ENCODE measurements around the gene MKI67.

MKI67 gene

DNA sequence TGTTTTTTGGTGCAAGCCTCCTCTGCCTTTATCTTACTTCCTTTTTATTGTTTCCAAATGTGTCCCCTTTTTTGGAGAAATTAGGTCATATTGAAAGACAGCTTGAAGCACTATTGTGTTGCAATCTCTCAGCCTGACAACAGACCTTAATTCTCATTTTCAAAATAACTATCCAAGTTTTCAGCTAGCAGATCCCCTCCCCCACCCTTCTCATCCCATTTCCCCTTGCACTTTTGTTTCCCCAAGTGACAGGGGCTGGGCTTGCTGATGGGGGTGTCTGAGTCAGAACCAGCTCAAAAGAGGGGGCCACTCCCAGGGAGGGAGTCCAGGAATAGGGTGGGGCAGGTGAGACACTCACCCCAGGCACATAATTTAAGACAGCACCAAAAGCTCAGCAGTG lies 75.3 kb downstream of the MKI67 start:
- no peak for DNase-seq (ENCODE audit: low spot score)

DNA sequence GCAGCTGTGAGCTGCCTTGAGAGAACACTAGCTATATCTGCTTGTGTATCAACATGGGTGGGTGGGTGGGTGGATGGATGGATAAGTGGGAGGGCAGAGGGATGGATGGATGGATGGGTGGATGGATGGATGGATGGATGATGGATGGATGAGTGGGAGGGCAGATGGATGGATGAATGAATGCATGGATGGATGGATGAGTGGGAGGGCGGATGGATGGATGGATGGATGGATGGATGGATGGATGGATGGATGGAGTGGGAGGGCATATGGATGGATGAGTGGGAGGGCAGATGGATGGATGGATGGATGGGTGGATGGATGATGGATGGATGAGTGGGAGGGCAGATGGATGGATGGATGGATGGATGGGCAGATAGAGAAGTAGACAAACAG lies 76.1 kb downstream of the MKI67 start:
- no peak for DNase-seq (ENCODE audit: low spot score)

DNA sequence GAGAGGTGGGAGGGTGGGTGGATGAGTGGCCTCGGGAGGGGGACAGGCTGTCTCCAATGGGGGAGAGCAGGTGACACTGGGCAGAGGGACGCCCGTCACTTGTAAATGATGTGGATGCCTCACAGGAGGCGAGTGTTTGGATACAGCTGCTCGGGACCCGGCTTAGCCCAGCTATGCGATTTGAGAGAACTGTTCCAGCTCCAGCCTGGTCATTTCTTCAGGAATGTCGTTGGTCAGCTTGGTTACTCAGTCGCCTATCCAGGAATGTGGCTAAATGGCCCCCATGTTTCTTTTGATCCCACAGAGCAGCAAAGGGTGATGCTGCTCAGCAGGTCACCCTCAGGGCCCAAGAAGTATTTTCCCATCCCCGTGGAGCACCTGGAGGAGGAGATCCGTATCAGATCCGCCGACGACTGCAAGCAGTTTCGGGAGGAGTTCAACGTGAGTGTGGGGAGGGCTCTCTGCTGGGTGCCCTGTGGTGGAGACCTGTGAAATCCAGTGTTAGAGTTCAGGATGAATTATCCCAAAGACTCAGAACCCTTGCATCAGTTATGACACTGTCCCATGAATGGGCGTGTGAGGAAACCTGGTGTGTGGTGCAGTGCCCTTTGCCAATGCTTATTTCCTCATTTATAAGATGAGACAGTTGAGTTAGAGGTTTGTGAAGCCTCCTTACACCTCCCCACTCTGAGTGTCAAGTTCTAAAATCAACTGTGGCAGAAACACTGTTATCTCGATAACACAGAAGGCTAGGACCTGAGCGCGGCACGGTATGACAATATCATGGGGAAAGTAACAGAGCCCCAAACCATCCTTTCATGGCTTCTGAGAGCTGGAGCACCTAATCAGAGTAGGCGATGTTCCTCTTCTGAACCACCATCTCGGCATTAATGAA lies 76.8 kb downstream of the MKI67 start:
- DNase-seq (ENCODE audit: low spot score) = no peak

DNA sequence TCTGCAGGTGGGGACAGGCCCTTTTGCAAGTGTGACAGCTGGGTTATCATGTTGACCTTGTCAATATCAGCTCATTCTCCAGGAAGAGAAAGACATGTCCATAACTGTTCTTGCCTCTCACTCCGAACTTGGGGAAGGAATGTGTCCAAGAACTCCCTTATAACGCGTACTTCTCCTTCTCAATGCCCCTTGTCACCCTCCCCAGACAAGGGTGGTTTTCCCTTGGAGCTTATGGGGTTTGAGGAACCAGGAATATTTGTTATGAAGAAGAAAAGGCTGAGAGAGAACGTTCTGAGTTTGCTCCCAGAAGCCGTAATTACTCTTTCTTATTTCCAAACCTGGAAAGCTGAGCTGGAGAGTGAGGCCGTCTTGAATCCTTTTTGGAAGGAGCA lies 77.4 kb downstream of the MKI67 start:
- no peak for DNase-seq (ENCODE audit: low spot score)

DNA sequence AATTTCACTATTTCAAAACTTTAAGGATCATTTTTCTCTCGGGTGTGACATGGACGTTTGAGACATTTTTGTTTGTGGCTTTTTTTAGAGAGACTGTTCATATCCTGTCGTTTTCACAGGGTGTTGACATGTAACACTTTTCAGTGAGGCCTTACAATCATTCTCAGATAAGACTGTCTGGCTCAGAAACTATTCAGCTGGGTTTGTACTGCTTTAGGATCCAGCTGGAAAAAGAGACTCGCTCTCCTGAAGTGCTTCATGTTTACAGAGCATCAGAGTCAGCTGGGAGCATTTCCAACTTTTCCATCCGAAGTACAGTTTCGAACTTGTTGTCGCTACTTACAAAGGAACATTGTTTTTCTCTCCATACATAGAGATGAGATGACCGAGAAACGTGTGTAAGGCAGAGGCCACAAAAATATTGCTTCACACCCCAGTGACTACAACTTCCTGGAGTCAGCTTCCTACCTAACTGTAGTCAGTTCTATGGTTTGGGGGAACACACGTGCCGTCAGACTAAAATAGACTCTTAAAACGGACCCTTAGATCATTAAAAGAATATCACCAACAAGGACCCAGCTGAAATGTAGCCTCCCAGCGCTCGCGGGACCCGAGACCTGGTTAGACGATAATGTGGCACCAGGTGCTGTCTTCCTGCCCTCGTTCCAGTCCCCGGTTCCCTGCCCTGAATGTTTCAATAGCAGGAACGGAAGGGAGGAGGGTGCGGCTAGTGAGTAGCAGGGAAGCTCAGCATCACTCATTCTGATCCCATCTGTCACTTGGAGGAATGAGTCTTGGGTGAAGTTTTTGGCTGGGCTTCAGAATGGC lies 78.0 kb downstream of the MKI67 start:
- peak; percentile 30 for DNase-seq (ENCODE audit: low spot score)

GRCh38 chr10:128047351-128047750 lies 78.9 kb downstream of the MKI67 start:
- DNase-seq (ENCODE audit: low spot score) = peak; percentile 32

GRCh38 chr10:128046953-128047290 lies 79.3 kb downstream of the MKI67 start:
- no peak for DNase-seq (ENCODE audit: low spot score)
